ENCODE measurements around the gene RGS11.
"Not testable (repeated sequence)": the region's sequence is repeated elsewhere in the genome, so short reads cannot be mapped to it uniquely, and the experiment has no call there.

The RGS11 gene

GRCh38 chr16:259814-260253 lies 15.9 kb downstream of the RGS11 start:
- TF ChIP-seq CTCF (IDR thresholded peaks at IDR 0.05; ENCODE audit: low read depth, low read length, missing control alignments), result no peak
- no peak overlapping the region for H3K4me3 ChIP-seq (ENCODE audit: low read depth, low read length)
- in situ Hi-C loops (cut with HindIII; ENCODE audit: low sequenced_read_pairs), result no loop called here
- DNase-seq (ENCODE audit: low read depth), result no peak

DNA sequence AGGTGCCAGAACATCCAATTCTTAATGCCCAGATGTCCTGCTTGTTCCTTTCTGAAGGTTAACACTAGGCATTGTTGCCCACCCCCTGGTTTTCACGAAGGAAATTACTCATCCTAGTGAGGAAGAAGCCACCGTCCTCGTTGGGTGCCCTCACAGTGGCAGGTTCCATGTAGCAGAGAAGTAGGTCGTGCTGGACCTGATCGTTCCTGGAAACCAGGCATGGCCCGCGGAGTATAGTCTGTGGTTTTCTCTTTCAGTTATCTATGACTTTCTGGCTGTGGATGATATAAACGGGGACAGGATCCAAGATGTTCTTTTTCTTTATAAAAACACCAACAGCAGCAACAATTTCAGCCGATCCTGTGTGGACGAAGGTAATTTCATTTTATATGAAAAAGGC lies 16.5 kb downstream of the RGS11 start:
- H3K4me3 ChIP-seq (ENCODE audit: low read depth, low read length), result no peak overlapping the region
- no peak for DNase-seq (ENCODE audit: low read depth)
- no peak for TF ChIP-seq CTCF (IDR thresholded peaks at IDR 0.05; ENCODE audit: low read depth, low read length, missing control alignments)
- in situ Hi-C loops (cut with HindIII; ENCODE audit: low sequenced_read_pairs), result no loop called here

- in situ Hi-C loops (cut with HindIII; ENCODE audit: low sequenced_read_pairs); DNase-seq (ENCODE audit: low read depth): not testable (repeated sequence)
Measured at GRCh38 chr16:258091-258490, 17.7 kb downstream of the RGS11 start.

DNA sequence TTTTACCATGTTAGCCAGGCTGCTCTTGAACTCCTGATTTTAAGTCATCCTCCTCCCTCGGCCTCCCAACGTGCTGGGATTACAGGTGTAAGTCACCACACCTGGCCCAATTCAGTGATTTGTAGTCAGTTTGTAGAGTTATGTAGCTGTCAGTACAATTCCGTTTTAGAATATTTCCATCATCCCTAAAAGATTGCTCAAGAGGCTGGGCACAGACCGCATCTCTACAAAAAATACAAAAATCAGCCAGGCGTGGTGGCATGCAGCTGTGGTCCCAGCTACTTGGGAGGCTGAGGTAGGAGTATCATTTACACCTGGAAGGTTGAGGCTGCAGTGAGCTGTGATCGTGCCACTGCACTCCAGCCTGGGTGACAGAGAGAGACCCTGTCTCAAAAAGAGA lies 20.6 kb downstream of the RGS11 start:
- no peak for DNase-seq (ENCODE audit: low read depth)
- in situ Hi-C loops (cut with HindIII; ENCODE audit: low sequenced_read_pairs), result no loop called here
- no peak for TF ChIP-seq CTCF (IDR thresholded peaks at IDR 0.05; ENCODE audit: low read depth, low read length, missing control alignments)
- H3K4me3 ChIP-seq (ENCODE audit: low read depth, low read length), result no peak overlapping the region

More at GRCh38 chr16:258091-258490, 17.7 kb downstream of the RGS11 start:
- not testable (repeated sequence) for H3K4me3 ChIP-seq (ENCODE audit: low read depth, low read length)

DNA sequence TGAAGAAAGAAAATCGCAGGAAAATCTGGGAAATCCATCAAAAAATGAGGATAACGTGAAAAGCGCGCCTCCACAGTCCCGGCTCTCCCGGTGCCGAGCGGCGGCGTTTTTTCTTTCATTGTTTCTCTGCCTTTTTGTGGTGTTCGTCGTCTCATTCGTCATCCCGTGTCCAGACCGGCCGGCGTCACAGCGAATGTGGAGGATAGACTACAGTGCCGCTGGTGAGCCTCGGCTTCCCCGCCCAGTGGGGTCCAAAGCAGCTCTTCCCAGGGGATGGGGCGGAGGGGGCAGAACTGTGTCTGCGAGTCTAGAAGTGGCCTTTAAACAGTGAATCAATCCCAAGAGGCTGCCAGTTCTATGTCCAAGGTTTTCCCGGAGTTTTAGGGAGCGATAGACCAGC lies 21.3 kb downstream of the RGS11 start:
- no peak for TF ChIP-seq CTCF (IDR thresholded peaks at IDR 0.05; ENCODE audit: low read depth, low read length, missing control alignments)
- no peak overlapping the region for H3K4me3 ChIP-seq (ENCODE audit: low read depth, low read length)
- in situ Hi-C loops (cut with HindIII; ENCODE audit: low sequenced_read_pairs), result no loop called here
- DNase-seq (ENCODE audit: low read depth), result no peak

DNA sequence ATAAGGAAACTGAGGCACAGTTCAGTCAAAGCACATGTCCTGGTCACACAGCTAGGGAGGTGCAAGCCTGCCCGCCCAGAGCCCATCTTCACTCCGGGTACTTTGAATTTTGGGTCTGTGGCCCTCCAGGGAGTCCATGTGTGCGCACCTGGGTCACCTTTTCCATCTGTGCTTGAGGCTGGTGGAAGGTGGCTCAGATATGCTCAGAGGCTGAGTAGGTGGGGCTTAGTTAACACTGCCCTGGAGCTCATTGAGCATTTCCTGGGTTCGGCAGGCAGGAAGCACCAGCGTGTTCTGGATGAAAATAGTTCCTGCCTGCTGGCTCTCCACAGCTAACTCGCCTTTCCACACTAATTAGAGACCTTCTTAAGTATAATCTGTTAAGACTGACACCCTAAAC lies 21.9 kb downstream of the RGS11 start:
- H3K4me3 ChIP-seq (ENCODE audit: low read depth, low read length), result no peak overlapping the region
- in situ Hi-C loops (cut with HindIII; ENCODE audit: low sequenced_read_pairs), result no loop called here
- no peak for TF ChIP-seq CTCF (IDR thresholded peaks at IDR 0.05; ENCODE audit: low read depth, low read length, missing control alignments)
- DNase-seq (ENCODE audit: low read depth), result no peak

DNA sequence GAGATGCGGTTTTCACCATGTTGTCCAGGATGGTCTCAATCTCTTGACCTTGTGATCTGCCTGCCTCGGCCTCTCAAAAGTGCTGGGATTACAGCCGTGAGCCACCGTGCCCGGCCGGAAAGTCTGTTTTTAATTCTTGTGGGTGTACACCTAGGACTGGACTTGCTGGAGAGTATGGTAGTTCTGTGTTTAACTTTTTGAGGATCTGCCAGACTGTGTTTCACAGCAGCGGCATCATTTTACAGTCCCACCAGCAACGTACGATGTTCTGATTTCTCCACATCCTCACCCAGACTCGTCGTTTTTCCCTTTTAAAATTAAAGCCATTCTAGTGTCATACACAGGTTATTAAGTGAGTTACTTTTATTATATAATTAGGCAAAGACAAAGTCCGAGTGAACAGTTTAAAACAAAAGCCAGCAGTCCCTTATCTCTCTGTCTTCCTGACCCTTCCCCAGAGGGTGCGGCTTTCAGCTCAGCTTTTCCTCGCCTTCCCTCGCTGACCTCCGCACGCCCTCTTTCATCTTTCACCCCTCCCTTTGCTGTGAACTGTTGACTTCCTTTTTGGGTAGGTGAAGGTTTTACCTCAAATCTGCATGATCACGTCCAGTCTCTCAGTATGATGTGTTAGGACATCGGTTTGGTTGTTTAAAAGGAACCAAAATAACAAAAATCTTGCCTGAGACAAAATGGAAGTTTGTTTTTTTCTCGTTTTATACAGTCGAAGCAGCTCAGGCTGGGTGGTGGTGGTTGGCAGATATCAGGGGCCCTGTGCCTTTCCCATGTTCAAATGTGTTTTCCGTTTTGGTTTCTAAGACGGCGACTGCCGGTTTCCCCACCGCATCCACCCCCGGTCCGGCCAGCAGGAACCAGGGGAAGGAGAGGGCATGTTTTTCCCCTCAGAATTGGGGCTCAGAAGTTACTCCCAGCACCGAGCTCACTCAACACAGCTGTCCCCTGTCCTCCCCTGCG lies 23.1 kb downstream of the RGS11 start:
- in situ Hi-C loops (cut with HindIII; ENCODE audit: low sequenced_read_pairs), result no loop called here
- no peak for DNase-seq (ENCODE audit: low read depth)
- no peak for TF ChIP-seq CTCF (IDR thresholded peaks at IDR 0.05; ENCODE audit: low read depth, low read length, missing control alignments)
- H3K4me3 ChIP-seq (ENCODE audit: low read depth, low read length), result no peak overlapping the region

Data from astrocyte of the cerebellum (primary cell).